NCI-H82 treated with DMSO at 0.1 percent for 48 hours (cell line): ENCODE results near the gene LIME1.
A peak's percentile ranks its signal among the peaks of the same experiment; 100 is the strongest.
"Not testable (repeated sequence)": the region's sequence is repeated elsewhere in the genome, so short reads cannot be mapped to it uniquely, and the experiment has no call there.

Experiments used
- DNase-seq: peaks from one replicate; lab custom pipeline; 2025; ENCODE audit not compliant: unreplicated experiment; lab: John Stamatoyannopoulos, UW

The LIME1 gene

GRCh38 chr20:63771046-63771707, 34.7 kb downstream of the LIME1 start:
- DNase-seq, result no peak

- DNase-seq, result no peak
These were observed 36.5 kb downstream of the LIME1 start for GRCh38 chr20:63772781-63773518.

GRCh38 chr20:63773571-63774241, 37.2 kb downstream of the LIME1 start:
- no peak for DNase-seq

- DNase-seq, result no peak
These were observed 37.8 kb downstream of the LIME1 start for GRCh38 chr20:63774306-63774705.

GRCh38 chr20:63775096-63775978, 38.9 kb downstream of the LIME1 start:
- DNase-seq, result peak; percentile 25

GRCh38 chr20:63776875-63777274, 40.4 kb downstream of the LIME1 start:
- DNase-seq, result not testable (repeated sequence)

- no peak for DNase-seq
These were observed 41.1 kb downstream of the LIME1 start for GRCh38 chr20:63777614-63778013.

- DNase-seq, result no peak
These were observed 41.7 kb downstream of the LIME1 start for GRCh38 chr20:63778034-63778752.

- DNase-seq, result no peak
These were observed 42.4 kb downstream of the LIME1 start for GRCh38 chr20:63778857-63779256.

GRCh38 chr20:63781181-63781580, 44.7 kb downstream of the LIME1 start:
- no peak for DNase-seq

- no peak for DNase-seq
These were observed 45.6 kb downstream of the LIME1 start for GRCh38 chr20:63782051-63782471.

- no peak for DNase-seq
These were observed 46.1 kb downstream of the LIME1 start for GRCh38 chr20:63782521-63782971.

GRCh38 chr20:63783970-63784369, 47.5 kb downstream of the LIME1 start:
- DNase-seq, result no peak

- no peak for DNase-seq
These were observed 49.2 kb downstream of the LIME1 start for GRCh38 chr20:63785691-63786131.

- no peak for DNase-seq
These were observed 50.8 kb downstream of the LIME1 start for GRCh38 chr20:63787302-63787701.

- DNase-seq, result no peak
These were observed 51.3 kb downstream of the LIME1 start for GRCh38 chr20:63787749-63788148.
